T-helper 22 cell (primary cell): Measurements from ENCODE around the gene L3MBTL2.

Source experiments
- DNase-seq: peaks from one replicate; pipeline ENCODE4 v3.0.0-alpha.2; 2020; ENCODE audit warnings: low read depth

Gene L3MBTL2

GRCh38 chr22:41215409-41215808 is 10.3 kb downstream of the L3MBTL2 start:
- DNase-seq = no peak

- DNase-seq = no peak
Observed at GRCh38 chr22:41215926-41216325, 10.8 kb downstream of the L3MBTL2 start.

GRCh38 chr22:41216984-41217383 is 11.9 kb downstream of the L3MBTL2 start:
- DNase-seq = no peak

GRCh38 chr22:41217553-41218157 is 12.5 kb downstream of the L3MBTL2 start:
- no peak for DNase-seq

GRCh38 chr22:41222846-41223507 is 17.9 kb downstream of the L3MBTL2 start:
- no peak for DNase-seq

- no peak for DNase-seq
Observed at GRCh38 chr22:41223535-41223934, 18.4 kb downstream of the L3MBTL2 start.

- no peak for DNase-seq
Observed at GRCh38 chr22:41226723-41227655, 21.9 kb downstream of the L3MBTL2 start.

GRCh38 chr22:41229215-41229614 is 24.1 kb downstream of the L3MBTL2 start:
- no peak for DNase-seq

GRCh38 chr22:41229730-41230400 is 24.8 kb downstream of the L3MBTL2 start:
- no peak for DNase-seq

- no peak for DNase-seq
Observed at GRCh38 chr22:41230401-41230785, 25.3 kb downstream of the L3MBTL2 start.

GRCh38 chr22:41231369-41231768 is 26.3 kb downstream of the L3MBTL2 start:
- DNase-seq = no peak

- DNase-seq = no peak
Observed at GRCh38 chr22:41234815-41235695, 29.9 kb downstream of the L3MBTL2 start.

- no peak for DNase-seq
Observed at GRCh38 chr22:41237036-41237706, 32.1 kb downstream of the L3MBTL2 start.

GRCh38 chr22:41237707-41238569 is 32.8 kb downstream of the L3MBTL2 start:
- DNase-seq = peak; percentile 60

- DNase-seq = no peak
Observed at GRCh38 chr22:41238570-41239442, 33.7 kb downstream of the L3MBTL2 start.

GRCh38 chr22:41239443-41240128 is 34.5 kb downstream of the L3MBTL2 start:
- DNase-seq = no peak

- DNase-seq = no peak
Observed at GRCh38 chr22:41240377-41241132, 35.4 kb downstream of the L3MBTL2 start, which contains the start of gene CHADL. TSS of gene CHADL (minus strand) at chr22:41240931. CDS start at chr22:41240881, 50 bp downstream.
